OCI-LY7 (cell line): Measurements from ENCODE around the gene NCAM2. TPM values are rescaled to one million over a fixed set of nuclear protein-coding genes. Genes with fewer than 3 reads are reported as not detected.

ENCODE experiments used
- BruUV-seq: library from RNA; stranded (reverse); fragments of 400-500 nt; replicated peaks from 2 replicates; lab custom pipeline; 2021; lab: Mats Ljungman, UMichigan
- CTCF ChIA-PET: fragments of 300-600 bp; sonication (Branson Sonifier 250); formaldehyde crosslinking; loops from one replicate; lab custom pipeline; 2022; ENCODE audit warnings: antibody characterized with exemption; ENCODE audit not compliant: unreplicated experiment; lab: Charles Lee
- POLR2A ChIA-PET: fragments of 300-600 bp; sonication (Branson Sonifier 250); formaldehyde crosslinking; loops from one replicate; lab custom pipeline; 2022; ENCODE audit warnings: antibody characterized with exemption; lab: Charles Lee
- DNase-seq: peaks from one replicate; pipeline ENCODE4 v3.0.0-alpha.2; 2015; ENCODE audit warnings: low spot score
- H2AFZ ChIP-seq: fragments of 200-600 bp; sonication (generic), shearing (Covaris generic); 2 replicates; pipeline ENCODE4 v1.6.1; 2014; ENCODE audit warnings: mild to moderate bottlenecking, antibody characterized with exemption, low read length, moderate library complexity
- H3K27ac ChIP-seq: fragments of 200-600 bp; sonication (generic); 2 replicates; pipeline ENCODE4 v1.5.1; 2014; ENCODE audit warnings: mixed run types, low read depth, mild to moderate bottlenecking, moderate library complexity, low read length, inconsistent platforms; ENCODE audit not compliant: poor library complexity, severe bottlenecking
- H3K36me3 ChIP-seq: fragments of 200-600 bp; sonication (generic); 2 replicates; pipeline ENCODE4 v1.6.1; 2014; ENCODE audit warnings: mild to moderate bottlenecking, antibody characterized with exemption, low read length, moderate library complexity, mixed read lengths; ENCODE audit not compliant: insufficient read depth
- H3K4me1 ChIP-seq: fragments of 200-600 bp; sonication (generic); 2 replicates; pipeline ENCODE4 v1.5.1; 2014; ENCODE audit warnings: mild to moderate bottlenecking, low read length; ENCODE audit not compliant: insufficient read depth, poor library complexity, severe bottlenecking
- H3K4me2 ChIP-seq: fragments of 200-600 bp; sonication (generic); 2 replicates; pipeline ENCODE4 v1.6.1; 2014; ENCODE audit warnings: mild to moderate bottlenecking, low read length
- H3K4me3 ChIP-seq: fragments of 200-600 bp; sonication (generic); 2 replicates; pipeline ENCODE4 v1.5.1; 2014; ENCODE audit warnings: mild to moderate bottlenecking, low read depth, low read length; ENCODE audit not compliant: poor library complexity, severe bottlenecking
- H3K79me2 ChIP-seq: fragments of 200-600 bp; sonication (generic); 2 replicates; pipeline ENCODE4 v1.6.1; 2016; ENCODE audit warnings: low read depth, mild to moderate bottlenecking, low read length, moderate library complexity, mixed read lengths; ENCODE audit not compliant: insufficient read depth
- H3K9me2 ChIP-seq: fragments of 200-600 bp; sonication (generic); 2 replicates; pipeline ENCODE4 v1.6.1; 2016; ENCODE audit warnings: mild to moderate bottlenecking, low read length, mixed read lengths; ENCODE audit not compliant: insufficient read depth
- H3K9me3 ChIP-seq: fragments of 200-600 bp; sonication (generic); 2 replicates; pipeline ENCODE4 v1.6.1; 2014; ENCODE audit warnings: mild to moderate bottlenecking, mixed run types, low read length, mixed read lengths
- H4K20me1 ChIP-seq: fragments of 200-600 bp; sonication (generic); 2 replicates; pipeline ENCODE4 v1.6.1; 2014; ENCODE audit warnings: mild to moderate bottlenecking, antibody characterized with exemption, low read length, moderate library complexity, mixed read lengths; ENCODE audit not compliant: insufficient read depth
- CTCF ChIP-seq: fragments of 200-600 bp; sonication (generic); conservative IDR thresholded peaks from 2 replicates; pipeline ENCODE4 v1.5.1; 2014; ENCODE audit warnings: mild to moderate bottlenecking, antibody characterized with exemption, low read length, moderate library complexity, mixed read lengths
- EZH2phosphoT487 ChIP-seq: fragments of 200-600 bp; sonication (generic); IDR thresholded peaks from 2 replicates; pipeline ENCODE4 v1.6.1; 2018; ENCODE audit warnings: low read depth, borderline replicate concordance, mild to moderate bottlenecking, mixed run types, antibody characterized with exemption, low read length, moderate library complexity, mixed read lengths
- intact Hi-C: fragments of 100-400 bp; cut with micrococcal nuclease; formaldehyde crosslinking; loops from one replicate; pipeline ENCODE4 v1.10.0; 2022; ENCODE audit not compliant: unreplicated experiment
- total RNA-seq, 2 experiments: library from RNA; depleted of rRNA in 1 of 2; stranded (reverse); fragments of >200 nt in 1 of 2; shearing (Covaris generic) in 1 of 2; gene quantifications; 2 replicates each; pipeline ENCODE4 v1.2.3, GENCODE V29; 2014 to 2022

The NCAM2 gene
- total RNA-seq, 2 experiments from 2014 or later, result not detected

- Histone ChIP-seq H3K79me2 (no peaks in the 10 kb centered on the region), H3K4me1 (no peaks in the 10 kb centered on the region), H3K4me2 (no peak overlapping the region), H4K20me1 (no peaks in the 10 kb centered on the region), H3K4me3 (no peak overlapping the region), H3K9me2 (no peaks in the 10 kb centered on the region), H2AFZ (no peak overlapping the region), H3K27ac (no peak overlapping the region), H3K9me3 (peaks cover 21% of the 10 kb centered on the region; the same call in 1 of the 2 replicates), H3K36me3 (no peaks in the 10 kb centered on the region)
- CTCF ChIA-PET, result no interaction called here
- DNase-seq, result no peak
- intact Hi-C loops, result no loop called here
- no TSS peak for BruUV-seq
- no peak for TF ChIP-seq EZH2phosphoT487
- no peak for TF ChIP-seq CTCF
- POLR2A ChIA-PET, result interaction anchor here (0.7 to 1.1 kb wide), 2 partner anchors 31 to 558 kb away, joined by 3 read pairs; no protein-coding TSS in a partner anchor
Measured at GRCh38 chr21:21247424-21247823, 249.2 kb downstream of the NCAM2 start.

- ChIA-PET POLR2A (interaction anchor here (0.6 kb wide), 1 partner anchor 12 kb away, joined by 3 read pairs; no protein-coding TSS in a partner anchor), CTCF (no interaction called here)
- Histone ChIP-seq H3K4me3 (no peak overlapping the region), H2AFZ (no peak overlapping the region), H3K9me2 (no peaks in the 10 kb centered on the region), H3K27ac (no peak overlapping the region), H3K4me2 (no peak overlapping the region), H3K4me1 (no peaks in the 10 kb centered on the region), H3K79me2 (no peaks in the 10 kb centered on the region), H3K9me3 (no peaks in the 10 kb centered on the region), H4K20me1 (no peaks in the 10 kb centered on the region), H3K36me3 (no peaks in the 10 kb centered on the region)
- TF ChIP-seq EZH2phosphoT487 (no peak), CTCF (no peak)
- intact Hi-C loops, result no loop called here
- BruUV-seq, result no TSS peak
- DNase-seq, result no peak
Measured at GRCh38 chr21:21262048-21262447, 263.8 kb downstream of the NCAM2 start.

GRCh38 chr21:21268061-21268471 is 269.9 kb downstream of the NCAM2 start:
- no peak overlapping the region for H3K4me2 ChIP-seq
- no peak overlapping the region for H3K4me3 ChIP-seq
- H3K79me2 ChIP-seq, result no peaks in the 10 kb centered on the region
- intact Hi-C loops, result no loop called here
- H3K4me1 ChIP-seq, result no peaks in the 10 kb centered on the region
- POLR2A ChIA-PET, result no interaction called here
- no peaks in the 10 kb centered on the region for H4K20me1 ChIP-seq
- CTCF ChIA-PET, result no interaction called here
- TF ChIP-seq CTCF (no peak), EZH2phosphoT487 (no peak)
- H3K9me2 ChIP-seq, result no peaks in the 10 kb centered on the region
- BruUV-seq, result no TSS peak
- no peaks in the 10 kb centered on the region for H3K36me3 ChIP-seq
- no peak overlapping the region for H2AFZ ChIP-seq
- H3K27ac ChIP-seq, result no peak overlapping the region
- H3K9me3 ChIP-seq, result peaks cover 25% of the 10 kb centered on the region
- no peak for DNase-seq
